Naive thymus-derived CD8-positive, alpha-beta T cell (primary cell): ENCODE measurements around the gene CALN1. TPM values are rescaled to one million over a fixed set of nuclear protein-coding genes. Genes with fewer than 3 reads are reported as not detected.
"Not testable (repeated sequence)": the region's sequence is repeated elsewhere in the genome, so short reads cannot be mapped to it uniquely, and the experiment has no call there.

Experiments
- ATAC-seq, 2 donors: fragments of 150-1000 bp; cut with Tn5 transposase in 1 of 2; sonication (Bioruptor Pico), chemical (Tn5 transposase) in 1 of 2; 1 replicate in 1 of 2; 2 replicates in 1 of 2; pipeline ENCODE4 v1.10.0; 2021; ENCODE audit warnings: mild to moderate bottlenecking in 2 of 2, moderate library complexity in 2 of 2
- POLR2A ChIA-PET: fragments of 350-600 bp; sonication (Branson Sonifier 250); formaldehyde crosslinking; loops from one replicate; lab custom pipeline; 2021; ENCODE audit warnings: antibody characterized with exemption; lab: Charles Lee
- DNase-seq, 10 donors: peaks; one replicate each; pipeline versions ENCODE4 v3.0.0 to v3.0.0-alpha.2; 2020 to 2022
- H3K27ac Mint-ChIP-seq, 10 donors: one replicate each; pipeline ENCODE4 v1.8.0; 2020 to 2022; ENCODE audit warnings: mild to moderate bottlenecking in 10 of 10, mixed read lengths in 10 of 10, moderate library complexity in 4 of 10, inconsistent platforms in 1 of 10
- H3K27me3 Mint-ChIP-seq, 5 donors: one replicate each; pipeline ENCODE4 v1.8.0; 2021 to 2022; ENCODE audit warnings: mixed read lengths in 5 of 5
- H3K36me3 Mint-ChIP-seq, 3 donors: one replicate each; pipeline ENCODE4 v1.8.0; 2020 to 2022; ENCODE audit warnings: mixed read lengths in 3 of 3, mild to moderate bottlenecking in 2 of 3, inconsistent platforms in 1 of 3
- H3K4me1 Mint-ChIP-seq, 4 donors: one replicate each; pipeline ENCODE4 v1.8.0; 2021 to 2022; ENCODE audit warnings: mixed read lengths in 4 of 4
- H3K4me3 Mint-ChIP-seq, 10 donors: one replicate each; pipeline ENCODE4 v1.8.0; 2020 to 2022; ENCODE audit warnings: mild to moderate bottlenecking in 10 of 10, mixed read lengths in 10 of 10, moderate library complexity in 6 of 10, inconsistent platforms in 1 of 10
- H3K9me3 Mint-ChIP-seq, 9 donors: one replicate each; pipeline ENCODE4 v1.8.0; 2020 to 2022; ENCODE audit warnings: mixed read lengths in 9 of 9, mild to moderate bottlenecking in 3 of 9, inconsistent platforms in 1 of 9, moderate library complexity in 1 of 9
- polyA plus RNA-seq, 3 donors: library from polyadenylated mRNA; unstranded; fragments of 300-500 nt; fragmentation: Illumina TruSeq; gene quantifications; one replicate each; pipeline ENCODE4 v1.2.3, GENCODE V29; 2021
- total RNA-seq, 8 experiments: library from RNA in 2 of 8; stranded (reverse) in 2 of 8; gene quantifications; one replicate each; pipeline ENCODE4 v1.2.3 and lab custom pipeline; 2021 to 2026

The CALN1 gene
- total and polyA plus RNA-seq, 5 experiments from 2014 or later = 0.15 TPM; not detected in 4

- H3K36me3 Mint-ChIP-seq = no peaks in the 10 kb centered on the region
- POLR2A ChIA-PET = no interaction called here
- DNase-seq = no peak
- H3K4me1 Mint-ChIP-seq = no peaks in the 10 kb centered on the region
- H3K27me3 Mint-ChIP-seq = no peaks in the 10 kb centered on the region
- H3K4me3 Mint-ChIP-seq = no peak overlapping the region
- H3K27ac Mint-ChIP-seq = no peak overlapping the region
- H3K9me3 Mint-ChIP-seq = peaks cover 0 to 14% (median 5%) of the 10 kb centered on the region in 9 donors
- no peak for ATAC-seq
Observed at GRCh38 chr7:71843676-71844075, 568.5 kb downstream of the CALN1 start.

- no peaks in the 10 kb centered on the region for H3K27me3 Mint-ChIP-seq
- peaks cover 0 to 9% (median 5%) of the 10 kb centered on the region in 9 donors for H3K9me3 Mint-ChIP-seq
- POLR2A ChIA-PET = no interaction called here
- H3K4me3 Mint-ChIP-seq = no peak overlapping the region
- no peaks in the 10 kb centered on the region for H3K36me3 Mint-ChIP-seq
- DNase-seq = no peak
- H3K27ac Mint-ChIP-seq = no peak overlapping the region
- H3K4me1 Mint-ChIP-seq = no peaks in the 10 kb centered on the region
- ATAC-seq = no peak
Observed at GRCh38 chr7:71842786-71843185, 569.4 kb downstream of the CALN1 start.

- Mint-ChIP-seq H3K27ac (no peak overlapping the region), H3K36me3 (no peaks in the 10 kb centered on the region), H3K4me3 (no peak overlapping the region), H3K4me1 (no peaks in the 10 kb centered on the region), H3K9me3 (peaks cover 0 to 8% (median 4%) of the 10 kb centered on the region in 9 donors), H3K27me3 (no peaks in the 10 kb centered on the region)
- POLR2A ChIA-PET = no interaction called here
- DNase-seq (no peak), ATAC-seq (no peak)
Observed at GRCh38 chr7:71842381-71842780, 569.8 kb downstream of the CALN1 start.

GRCh38 chr7:71835056-71835455, 577.1 kb downstream of the CALN1 start:
- no peak overlapping the region for H3K27ac Mint-ChIP-seq
- H3K4me3 Mint-ChIP-seq = no peak overlapping the region
- no peaks in the 10 kb centered on the region for H3K27me3 Mint-ChIP-seq
- POLR2A ChIA-PET = no interaction called here
- peaks cover 0 to 3% (median 0%) of the 10 kb centered on the region in 9 donors for H3K9me3 Mint-ChIP-seq
- H3K4me1 Mint-ChIP-seq = no peaks in the 10 kb centered on the region
- no peak for ATAC-seq
- H3K36me3 Mint-ChIP-seq = no peaks in the 10 kb centered on the region
- DNase-seq = no peak

- peaks cover 0 to 4% (median 0%) of the 10 kb centered on the region in 5 donors for H3K27me3 Mint-ChIP-seq
- H3K27ac Mint-ChIP-seq = no peak overlapping the region
- ATAC-seq (no peak), DNase-seq (no peak)
- peaks cover 0 to 2% (median 0%) of the 10 kb centered on the region in 9 donors for H3K9me3 Mint-ChIP-seq
- POLR2A ChIA-PET = no interaction called here
- H3K4me1 Mint-ChIP-seq = no peaks in the 10 kb centered on the region
- no peaks in the 10 kb centered on the region for H3K36me3 Mint-ChIP-seq
- no peak overlapping the region for H3K4me3 Mint-ChIP-seq
Observed at GRCh38 chr7:71829515-71829914, 582.6 kb downstream of the CALN1 start.

- no peaks in the 10 kb centered on the region for H3K36me3 Mint-ChIP-seq
- POLR2A ChIA-PET = no interaction called here
- peaks cover 0 to 4% (median 0%) of the 10 kb centered on the region in 5 donors for H3K27me3 Mint-ChIP-seq
- no peaks in the 10 kb centered on the region for H3K4me1 Mint-ChIP-seq
- no peak overlapping the region for H3K4me3 Mint-ChIP-seq
- peaks cover 0 to 2% (median 0%) of the 10 kb centered on the region in 9 donors for H3K9me3 Mint-ChIP-seq
- H3K27ac Mint-ChIP-seq = no peak overlapping the region
- ATAC-seq (no peak), DNase-seq (no peak)
Observed at GRCh38 chr7:71828361-71828760, 583.8 kb downstream of the CALN1 start.

GRCh38 chr7:71826141-71826540, 586.0 kb downstream of the CALN1 start:
- DNase-seq (no peak), ATAC-seq (no peak)
- Mint-ChIP-seq H3K4me1 (no peaks in the 10 kb centered on the region), H3K36me3 (no peaks in the 10 kb centered on the region), H3K27me3 (peaks cover 0 to 4% (median 0%) of the 10 kb centered on the region in 5 donors), H3K9me3 (peaks cover 0 to 6% (median 2%) of the 10 kb centered on the region in 9 donors), H3K4me3 (no peak overlapping the region), H3K27ac (no peak overlapping the region)
- POLR2A ChIA-PET = no interaction called here

GRCh38 chr7:71824006-71824760, 588.0 kb downstream of the CALN1 start:
- no peak overlapping the region for H3K27ac Mint-ChIP-seq
- H3K27me3 Mint-ChIP-seq = peaks cover 0 to 4% (median 0%) of the 10 kb centered on the region in 5 donors
- POLR2A ChIA-PET = no interaction called here
- no peaks in the 10 kb centered on the region for H3K36me3 Mint-ChIP-seq
- H3K4me1 Mint-ChIP-seq = no peaks in the 10 kb centered on the region
- peaks cover 0 to 20% (median 6%) of the 10 kb centered on the region in 9 donors for H3K9me3 Mint-ChIP-seq
- no peak overlapping the region for H3K4me3 Mint-ChIP-seq
- DNase-seq (no peak), ATAC-seq (no peak)

GRCh38 chr7:71822406-71822805, 589.7 kb downstream of the CALN1 start:
- POLR2A ChIA-PET, H3K36me3 Mint-ChIP-seq, DNase-seq, ATAC-seq, H3K4me1 Mint-ChIP-seq, H3K4me3 Mint-ChIP-seq, H3K27me3 Mint-ChIP-seq, H3K27ac Mint-ChIP-seq: not testable (repeated sequence)
- peaks cover 0 to 21% (median 8%) of the 10 kb centered on the region in 9 donors for H3K9me3 Mint-ChIP-seq

GRCh38 chr7:71817916-71818315, 594.2 kb downstream of the CALN1 start:
- DNase-seq (no peak), ATAC-seq (no peak)
- Mint-ChIP-seq H3K4me3 (no peak overlapping the region), H3K4me1 (no peaks in the 10 kb centered on the region), H3K27ac (no peak overlapping the region), H3K9me3 (peaks cover 0 to 33% (median 7%) of the 10 kb centered on the region in 9 donors), H3K36me3 (no peaks in the 10 kb centered on the region), H3K27me3 (no peaks in the 10 kb centered on the region)
- POLR2A ChIA-PET = no interaction called here

- H3K4me3 Mint-ChIP-seq = no peak overlapping the region
- peaks cover 0 to 27% (median 16%) of the 10 kb centered on the region in 9 donors for H3K9me3 Mint-ChIP-seq
- no peaks in the 10 kb centered on the region for H3K4me1 Mint-ChIP-seq
- H3K36me3 Mint-ChIP-seq = peaks cover 0 to 10% (median 0%) of the 10 kb centered on the region in 3 donors
- H3K27ac Mint-ChIP-seq = no peak overlapping the region
- DNase-seq (no peak), ATAC-seq (no peak)
- no peaks in the 10 kb centered on the region for H3K27me3 Mint-ChIP-seq
- POLR2A ChIA-PET = no interaction called here
Observed at GRCh38 chr7:71808115-71808514, 604.0 kb downstream of the CALN1 start.

- no peak overlapping the region for H3K4me3 Mint-ChIP-seq
- DNase-seq (no peak), ATAC-seq (no peak)
- peaks cover 0 to 10% (median 0%) of the 10 kb centered on the region in 3 donors for H3K36me3 Mint-ChIP-seq
- no peaks in the 10 kb centered on the region for H3K27me3 Mint-ChIP-seq
- peaks cover 0 to 30% (median 19%) of the 10 kb centered on the region in 9 donors for H3K9me3 Mint-ChIP-seq
- H3K27ac Mint-ChIP-seq = no peak overlapping the region
- no peaks in the 10 kb centered on the region for H3K4me1 Mint-ChIP-seq
- POLR2A ChIA-PET = no interaction called here
Observed at GRCh38 chr7:71804256-71804655, 607.9 kb downstream of the CALN1 start.

GRCh38 chr7:71801976-71802375, 610.2 kb downstream of the CALN1 start:
- DNase-seq = no peak
- POLR2A ChIA-PET = no interaction called here
- Mint-ChIP-seq H3K36me3 (peaks cover 0 to 9% (median 0%) of the 10 kb centered on the region in 3 donors), H3K27me3 (no peaks in the 10 kb centered on the region), H3K27ac (no peak overlapping the region), H3K4me1 (no peaks in the 10 kb centered on the region), H3K9me3 (peaks cover 0 to 32% (median 16%) of the 10 kb centered on the region in 9 donors), H3K4me3 (no peak overlapping the region)
- no peak for ATAC-seq
